Glutamatergic neuron (in vitro differentiated cells): ENCODE data around the gene TRMT10B. TPM values are rescaled to one million over a fixed set of nuclear protein-coding genes. Genes with fewer than 3 reads are reported as not detected.

Source experiments
- DNase-seq: peaks from one replicate; pipeline ENCODE4 v3.0.0; 2022
- H3K27ac Mint-ChIP-seq: one replicate; pipeline ENCODE4 v1.8.0; 2020; ENCODE audit warnings: mild to moderate bottlenecking, mixed read lengths, inconsistent platforms; ENCODE audit not compliant: unreplicated experiment
- H3K27me3 Mint-ChIP-seq: one replicate; pipeline ENCODE4 v1.8.0; 2020; ENCODE audit warnings: mild to moderate bottlenecking, moderate library complexity, mixed read lengths, inconsistent platforms; ENCODE audit not compliant: unreplicated experiment
- H3K36me3 Mint-ChIP-seq: one replicate; pipeline ENCODE4 v1.8.0; 2020; ENCODE audit warnings: mild to moderate bottlenecking, mixed read lengths, inconsistent platforms; ENCODE audit not compliant: unreplicated experiment
- H3K4me1 Mint-ChIP-seq: one replicate; pipeline ENCODE4 v1.8.0; 2020; ENCODE audit warnings: mild to moderate bottlenecking, low read depth, mixed read lengths, inconsistent platforms; ENCODE audit not compliant: unreplicated experiment
- H3K4me3 Mint-ChIP-seq: one replicate; pipeline ENCODE4 v1.8.0; 2020; ENCODE audit warnings: mild to moderate bottlenecking, mixed read lengths, inconsistent platforms; ENCODE audit not compliant: unreplicated experiment
- H3K9me3 Mint-ChIP-seq: one replicate; pipeline ENCODE4 v1.8.0; 2020; ENCODE audit warnings: mild to moderate bottlenecking, moderate library complexity, mixed read lengths, inconsistent platforms; ENCODE audit not compliant: unreplicated experiment
- CTCF ChIP-seq: fragments of 200-600 bp; sonication (generic); IDR thresholded peaks from one replicate; pipeline ENCODE4 v1.5.0; 2021; ENCODE audit not compliant: partially characterized antibody, unreplicated experiment
- total RNA-seq: library from RNA; stranded (reverse); fragmentation: NEBNext Ultra II Directional; extraction: Animal tissue kit (Norgen Biotek cat#: 25700); gene quantifications from one replicate; pipeline ENCODE4 v1.2.1, GENCODE V29; 2021; ENCODE audit not compliant: unreplicated experiment

The TRMT10B gene
- total RNA-seq, 1 donor from 2014 or later: 8.8 TPM

- Mint-ChIP-seq H3K9me3 (no peaks in the 10 kb centered on the region), H3K27me3 (peaks cover 2% of the 10 kb centered on the region), H3K36me3 (no peaks in the 10 kb centered on the region), H3K27ac (no peak overlapping the region), H3K4me3 (no peak overlapping the region), H3K4me1 (no peaks in the 10 kb centered on the region)
- no peak for TF ChIP-seq CTCF
- no peak for DNase-seq
These were observed 74.0 kb downstream of the TRMT10B start for GRCh38 chr9:37827483-37828165.

Other genes starting within 250 kb of the TRMT10B start
- gene FBXO10, start 177.4 kb upstream of the TRMT10B start, total RNA-seq: 68.7 TPM
- 52.4 TPM for gene TOMM5, start 161.2 kb upstream of the TRMT10B start, total RNA-seq
- 38.1 TPM for gene FRMPD1, start 102.9 kb upstream of the TRMT10B start, total RNA-seq
- gene EXOSC3, start 31.3 kb downstream of the TRMT10B start, total RNA-seq: 45.4 TPM
- 19.3 TPM for gene DCAF10, start 47.0 kb downstream of the TRMT10B start, total RNA-seq
- 48.6 TPM for gene SLC25A51, start 150.3 kb downstream of the TRMT10B start, total RNA-seq